Loucy (cell line): ENCODE data around the gene AWAT1.

Source experiments
- H2AFZ ChIP-seq: fragments of 200-600 bp; sonication (generic); 2 replicates; pipeline ENCODE4 v1.6.0; 2016; ENCODE audit warnings: antibody characterized with exemption, mild to moderate bottlenecking, low read length, moderate library complexity
- H3F3A ChIP-seq: fragments of 200-600 bp; 2 replicates; pipeline ENCODE4 v1.6.0; 2016; ENCODE audit warnings: antibody characterized with exemption, low read depth, mild to moderate bottlenecking
- H3K27me3 ChIP-seq: fragments of 200-600 bp; sonication (generic); 2 replicates; pipeline ENCODE4 v1.6.1; 2014; ENCODE audit warnings: low read length, mild to moderate bottlenecking; ENCODE audit not compliant: insufficient read depth, poor library complexity, severe bottlenecking
- H3K36me3 ChIP-seq: fragments of 200-600 bp; sonication (generic); 2 replicates; pipeline ENCODE4 v1.6.1; 2016; ENCODE audit warnings: low read length; ENCODE audit not compliant: insufficient read depth
- H3K4me1 ChIP-seq: fragments of 200-600 bp; sonication (generic); 2 replicates; pipeline ENCODE4 v1.5.1; 2014; ENCODE audit warnings: low read length, mild to moderate bottlenecking; ENCODE audit not compliant: insufficient read depth, poor library complexity, severe bottlenecking
- H3K4me2 ChIP-seq: fragments of 200-600 bp; sonication (generic); 2 replicates; pipeline ENCODE4 v1.6.0; 2014; ENCODE audit warnings: antibody characterized with exemption, low read length, low read depth, mild to moderate bottlenecking; ENCODE audit not compliant: poor library complexity, severe bottlenecking
- H3K4me3 ChIP-seq: fragments of 200-600 bp; sonication (generic); 2 replicates; pipeline ENCODE4 v1.5.1; 2014; ENCODE audit warnings: low read length, mild to moderate bottlenecking, mixed read lengths; ENCODE audit not compliant: poor library complexity, severe bottlenecking
- H3K79me2 ChIP-seq: fragments of 200-600 bp; sonication (generic); 2 replicates; pipeline ENCODE4 v1.6.1; 2014; ENCODE audit warnings: low read length; ENCODE audit not compliant: insufficient read depth
- H3K9ac ChIP-seq: fragments of 200-600 bp; sonication (generic); 2 replicates; pipeline ENCODE4 v1.6.0; 2014; ENCODE audit warnings: mild to moderate bottlenecking, low read depth, low read length, moderate library complexity; ENCODE audit not compliant: poor library complexity, severe bottlenecking
- H3K9me2 ChIP-seq: fragments of 200-600 bp; sonication (generic); replicated peaks from 2 replicates; pipeline ENCODE4 v1.6.1; 2016; ENCODE audit warnings: low read depth, low read length, mixed read lengths
- H3K9me3 ChIP-seq: fragments of 200-600 bp; sonication (generic); 2 replicates; pipeline ENCODE4 v1.6.1; 2014; ENCODE audit warnings: mild to moderate bottlenecking, antibody characterized with exemption, low read length, low read depth; ENCODE audit not compliant: insufficient read depth
- H4K20me1 ChIP-seq: fragments of 200-600 bp; sonication (generic); 2 replicates; pipeline ENCODE4 v1.6.0; 2014; ENCODE audit warnings: antibody characterized with exemption, low read length, mild to moderate bottlenecking; ENCODE audit not compliant: insufficient read depth, poor library complexity, severe bottlenecking
- EZH2phosphoT487 ChIP-seq: fragments of 200-600 bp; IDR thresholded peaks from 2 replicates; pipeline ENCODE4 v1.6.1; 2018; ENCODE audit warnings: antibody characterized with exemption, mild to moderate bottlenecking, moderate library complexity, borderline replicate concordance
- TF ChIP-seq, protein P1 (sequence below): fragments of 200-600 bp; sonication (generic); conservative IDR thresholded peaks from 2 replicates; pipeline ENCODE4 v1.5.1; 2014; ENCODE audit warnings: mild to moderate bottlenecking, antibody characterized with exemption, low read length

The AWAT1 gene

GRCh38 chrX:70280573-70280972 lies 46.1 kb downstream of the AWAT1 start:
- no peaks in the 10 kb centered on the region for H3K9me3 ChIP-seq
- H3K27me3 ChIP-seq, result no peaks in the 10 kb centered on the region
- no peak for TF ChIP-seq EZH2phosphoT487
- TF ChIP-seq, protein P1, sequence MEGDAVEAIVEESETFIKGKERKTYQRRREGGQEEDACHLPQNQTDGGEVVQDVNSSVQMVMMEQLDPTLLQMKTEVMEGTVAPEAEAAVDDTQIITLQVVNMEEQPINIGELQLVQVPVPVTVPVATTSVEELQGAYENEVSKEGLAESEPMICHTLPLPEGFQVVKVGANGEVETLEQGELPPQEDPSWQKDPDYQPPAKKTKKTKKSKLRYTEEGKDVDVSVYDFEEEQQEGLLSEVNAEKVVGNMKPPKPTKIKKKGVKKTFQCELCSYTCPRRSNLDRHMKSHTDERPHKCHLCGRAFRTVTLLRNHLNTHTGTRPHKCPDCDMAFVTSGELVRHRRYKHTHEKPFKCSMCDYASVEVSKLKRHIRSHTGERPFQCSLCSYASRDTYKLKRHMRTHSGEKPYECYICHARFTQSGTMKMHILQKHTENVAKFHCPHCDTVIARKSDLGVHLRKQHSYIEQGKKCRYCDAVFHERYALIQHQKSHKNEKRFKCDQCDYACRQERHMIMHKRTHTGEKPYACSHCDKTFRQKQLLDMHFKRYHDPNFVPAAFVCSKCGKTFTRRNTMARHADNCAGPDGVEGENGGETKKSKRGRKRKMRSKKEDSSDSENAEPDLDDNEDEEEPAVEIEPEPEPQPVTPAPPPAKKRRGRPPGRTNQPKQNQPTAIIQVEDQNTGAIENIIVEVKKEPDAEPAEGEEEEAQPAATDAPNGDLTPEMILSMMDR, result no peak

GRCh38 chrX:70281951-70282350 lies 47.5 kb downstream of the AWAT1 start, which contains the start of gene RAB41:
Gene RAB41, plus strand, starts transcription at chrX:70282172. Its CDS starts 46 bp downstream, at chrX:70282218.
- Histone ChIP-seq H3K79me2 (no peaks in the 10 kb centered on the region), H3F3A (no peaks in the 10 kb centered on the region), H3K4me2 (no peak within 1 kb of the TSS), H3K27me3 (no peaks in the 10 kb centered on the region), H3K9me2 (no peaks in the 10 kb centered on the region), H3K36me3 (no peaks in the 10 kb centered on the region), H2AFZ (no peak within 1 kb of the TSS), H4K20me1 (no peaks in the 10 kb centered on the region), H3K4me3 (no peak within 1 kb of the TSS), H3K4me1 (no peaks in the 10 kb centered on the region), H3K9me3 (no peaks in the 10 kb centered on the region), H3K9ac (no peak within 1 kb of the TSS)
- TF ChIP-seq, protein P1, result no peak
- no peak for TF ChIP-seq EZH2phosphoT487

More at GRCh38 chrX:70280573-70280972, 46.1 kb downstream of the AWAT1 start:
- no peak overlapping the region for H3K9ac ChIP-seq
- H3K4me2 ChIP-seq, result no peak overlapping the region
- H3K36me3 ChIP-seq, result no peaks in the 10 kb centered on the region
- no peaks in the 10 kb centered on the region for H3K9me2 ChIP-seq
- H3F3A ChIP-seq, result no peaks in the 10 kb centered on the region
- no peaks in the 10 kb centered on the region for H3K79me2 ChIP-seq
- no peaks in the 10 kb centered on the region for H3K4me1 ChIP-seq
- no peaks in the 10 kb centered on the region for H4K20me1 ChIP-seq
- no peak overlapping the region for H2AFZ ChIP-seq
- no peak overlapping the region for H3K4me3 ChIP-seq

DNA sequence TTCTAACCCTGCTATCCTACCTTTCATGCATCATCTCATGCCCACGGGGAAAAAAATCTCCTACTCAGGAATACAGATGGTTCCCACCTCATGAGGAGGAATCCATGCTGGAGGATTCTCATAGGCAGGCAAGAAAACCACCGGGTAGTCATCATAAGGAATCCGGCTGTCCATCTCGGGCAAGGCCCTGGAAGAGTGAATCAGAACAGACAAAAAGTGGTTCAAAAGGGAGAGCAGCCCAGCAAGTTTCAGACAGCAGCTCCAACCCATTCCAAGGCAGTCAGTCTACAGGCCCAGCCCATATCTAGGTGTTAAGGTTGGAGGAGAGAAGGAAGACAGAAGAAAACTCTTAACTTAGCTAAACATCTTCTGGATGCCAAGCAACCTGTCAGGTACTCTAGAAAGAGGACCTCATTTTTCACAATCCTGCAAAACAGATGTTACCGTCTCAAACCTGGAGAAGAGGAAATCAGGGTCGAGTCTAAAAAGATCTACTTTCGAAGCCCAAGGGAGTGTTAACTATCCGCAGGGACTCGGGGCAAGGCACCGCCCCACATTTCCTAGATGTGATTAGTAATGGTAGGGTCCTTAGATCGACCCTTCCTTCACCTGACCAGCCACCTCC lies 54.8 kb downstream of the AWAT1 start:
- Histone ChIP-seq H2AFZ (peak overlapping the region; percentile 88), H3K9ac (peak overlapping the region; percentile 85), H4K20me1 (no peaks in the 10 kb centered on the region), H3K79me2 (peaks cover 47% of the 10 kb centered on the region), H3K9me3 (no peaks in the 10 kb centered on the region), H3F3A (no peaks in the 10 kb centered on the region), H3K4me2 (peak overlapping the region; percentile 90), H3K9me2 (no peaks in the 10 kb centered on the region), H3K4me3 (peak overlapping the region; percentile 94), H3K36me3 (no peaks in the 10 kb centered on the region), H3K27me3 (no peaks in the 10 kb centered on the region), H3K4me1 (peaks cover 18% of the 10 kb centered on the region)
- TF ChIP-seq EZH2phosphoT487, result no peak
- TF ChIP-seq, protein P1, result no peak
